SU-DHL-6 (cell line): ENCODE data around the gene DRD4.

Experiments used
- EZH2phosphoT487 ChIP-seq: fragments of 200-600 bp; sonication (generic), shearing (Covaris generic); conservative IDR thresholded peaks from 2 replicates; pipeline ENCODE4 v1.6.1; 2018; ENCODE audit warnings: mild to moderate bottlenecking, antibody characterized with exemption, low read length, moderate library complexity, mixed read lengths
- TF ChIP-seq, protein P1 (sequence below): fragments of 200-600 bp; sonication (generic); IDR thresholded peaks from one replicate; pipeline ENCODE4 v1.5.1; 2017; ENCODE audit warnings: antibody characterized with exemption, mild to moderate bottlenecking, low read length, moderate library complexity; ENCODE audit not compliant: insufficient read depth, poor library complexity, severe bottlenecking

DNA sequence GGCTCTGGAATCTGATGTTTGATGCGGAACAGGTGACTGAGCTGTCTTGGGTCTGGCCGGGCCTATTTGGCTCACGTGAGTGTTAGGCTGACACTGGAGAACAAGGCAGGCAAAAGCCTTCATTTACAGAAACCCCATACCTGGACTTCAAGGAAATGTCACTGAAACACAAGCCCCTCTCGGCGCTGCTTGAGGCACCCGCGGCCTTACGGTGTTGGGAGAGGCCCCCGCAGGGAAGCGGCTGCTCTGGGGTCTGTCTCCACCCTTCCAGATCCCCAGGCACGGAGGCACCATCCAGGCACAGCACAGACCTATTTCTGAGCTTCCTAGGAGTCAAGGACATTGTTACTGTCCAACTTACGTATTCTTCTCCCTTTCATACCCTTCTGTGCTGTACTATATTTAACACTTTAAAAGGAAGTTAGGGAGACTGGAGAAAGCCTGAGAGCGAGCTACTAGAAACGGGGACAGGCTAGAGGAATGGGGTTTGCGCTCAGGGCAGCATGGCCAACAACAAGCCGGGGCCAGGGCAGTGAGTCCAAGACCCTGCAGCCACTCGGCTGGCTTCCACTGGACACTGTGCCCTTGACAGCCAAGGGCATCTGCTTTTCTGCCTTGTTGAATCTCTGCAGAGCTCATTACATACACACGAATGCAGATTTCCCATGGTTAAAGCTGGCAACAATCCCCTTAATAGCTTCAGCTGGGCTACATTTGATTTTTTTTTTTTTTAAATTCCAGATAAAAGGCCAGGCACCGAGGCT lies 23.8 kb downstream of the DRD4 start:
- TF ChIP-seq, protein P1, sequence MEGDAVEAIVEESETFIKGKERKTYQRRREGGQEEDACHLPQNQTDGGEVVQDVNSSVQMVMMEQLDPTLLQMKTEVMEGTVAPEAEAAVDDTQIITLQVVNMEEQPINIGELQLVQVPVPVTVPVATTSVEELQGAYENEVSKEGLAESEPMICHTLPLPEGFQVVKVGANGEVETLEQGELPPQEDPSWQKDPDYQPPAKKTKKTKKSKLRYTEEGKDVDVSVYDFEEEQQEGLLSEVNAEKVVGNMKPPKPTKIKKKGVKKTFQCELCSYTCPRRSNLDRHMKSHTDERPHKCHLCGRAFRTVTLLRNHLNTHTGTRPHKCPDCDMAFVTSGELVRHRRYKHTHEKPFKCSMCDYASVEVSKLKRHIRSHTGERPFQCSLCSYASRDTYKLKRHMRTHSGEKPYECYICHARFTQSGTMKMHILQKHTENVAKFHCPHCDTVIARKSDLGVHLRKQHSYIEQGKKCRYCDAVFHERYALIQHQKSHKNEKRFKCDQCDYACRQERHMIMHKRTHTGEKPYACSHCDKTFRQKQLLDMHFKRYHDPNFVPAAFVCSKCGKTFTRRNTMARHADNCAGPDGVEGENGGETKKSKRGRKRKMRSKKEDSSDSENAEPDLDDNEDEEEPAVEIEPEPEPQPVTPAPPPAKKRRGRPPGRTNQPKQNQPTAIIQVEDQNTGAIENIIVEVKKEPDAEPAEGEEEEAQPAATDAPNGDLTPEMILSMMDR = no peak
- TF ChIP-seq EZH2phosphoT487 = no peak
